GM20000 (cell line): ENCODE results near the gene CTBP1.

Experiments used
- DNase-seq: peaks from one replicate; pipeline ENCODE4 v3.0.0; 2012; ENCODE audit warnings: low spot score
- TF ChIP-seq, protein P1 (sequence below): IDR thresholded peaks from 2 replicates; pipeline ENCODE4 v1.5.1; 2012; ENCODE audit warnings: mild to moderate bottlenecking, control low read depth; ENCODE audit errors: extremely low read depth, missing control alignments

CTBP1 gene

DNA sequence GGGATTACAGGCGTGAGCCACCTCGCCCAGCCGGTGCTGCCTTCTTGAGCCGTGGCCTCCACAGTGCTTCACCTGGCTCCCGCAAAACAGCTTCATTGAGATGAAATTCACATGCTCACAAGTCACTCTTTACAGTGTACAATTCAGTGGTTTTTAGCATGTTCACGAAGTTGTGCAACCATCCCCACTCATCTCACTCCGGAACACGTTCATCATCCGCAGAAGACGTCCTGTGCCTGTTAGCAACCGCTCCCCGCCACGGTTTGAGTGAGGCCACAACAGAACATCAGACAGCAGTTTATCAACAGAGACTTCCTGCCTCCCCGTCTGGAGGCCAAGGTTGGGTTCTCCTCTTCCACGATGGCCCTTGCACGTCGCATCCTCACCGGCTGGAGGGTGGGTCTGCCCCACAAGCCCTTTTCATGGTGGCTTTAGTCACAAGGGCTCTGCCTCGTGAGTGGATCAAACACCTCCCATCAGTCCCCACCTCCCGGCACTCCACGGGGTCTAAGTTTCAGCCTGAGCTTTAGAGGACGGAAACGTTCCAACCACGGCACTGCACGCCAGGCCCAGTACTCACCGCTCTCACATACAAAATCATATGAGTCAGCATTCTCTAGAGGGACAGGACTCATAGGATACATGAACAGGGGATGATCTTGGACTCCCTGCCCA, 46.9 kb downstream of the CTBP1 start:
- TF ChIP-seq, protein P1, sequence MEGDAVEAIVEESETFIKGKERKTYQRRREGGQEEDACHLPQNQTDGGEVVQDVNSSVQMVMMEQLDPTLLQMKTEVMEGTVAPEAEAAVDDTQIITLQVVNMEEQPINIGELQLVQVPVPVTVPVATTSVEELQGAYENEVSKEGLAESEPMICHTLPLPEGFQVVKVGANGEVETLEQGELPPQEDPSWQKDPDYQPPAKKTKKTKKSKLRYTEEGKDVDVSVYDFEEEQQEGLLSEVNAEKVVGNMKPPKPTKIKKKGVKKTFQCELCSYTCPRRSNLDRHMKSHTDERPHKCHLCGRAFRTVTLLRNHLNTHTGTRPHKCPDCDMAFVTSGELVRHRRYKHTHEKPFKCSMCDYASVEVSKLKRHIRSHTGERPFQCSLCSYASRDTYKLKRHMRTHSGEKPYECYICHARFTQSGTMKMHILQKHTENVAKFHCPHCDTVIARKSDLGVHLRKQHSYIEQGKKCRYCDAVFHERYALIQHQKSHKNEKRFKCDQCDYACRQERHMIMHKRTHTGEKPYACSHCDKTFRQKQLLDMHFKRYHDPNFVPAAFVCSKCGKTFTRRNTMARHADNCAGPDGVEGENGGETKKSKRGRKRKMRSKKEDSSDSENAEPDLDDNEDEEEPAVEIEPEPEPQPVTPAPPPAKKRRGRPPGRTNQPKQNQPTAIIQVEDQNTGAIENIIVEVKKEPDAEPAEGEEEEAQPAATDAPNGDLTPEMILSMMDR: no peak
- DNase-seq: peak; percentile 72

GRCh38 chr4:1200425-1201035, 48.4 kb downstream of the CTBP1 start:
- TF ChIP-seq, protein P1: no peak
- DNase-seq: no peak

GRCh38 chr4:1199556-1200331, 49.2 kb downstream of the CTBP1 start:
- TF ChIP-seq, protein P1: no peak
- DNase-seq: no peak

DNA sequence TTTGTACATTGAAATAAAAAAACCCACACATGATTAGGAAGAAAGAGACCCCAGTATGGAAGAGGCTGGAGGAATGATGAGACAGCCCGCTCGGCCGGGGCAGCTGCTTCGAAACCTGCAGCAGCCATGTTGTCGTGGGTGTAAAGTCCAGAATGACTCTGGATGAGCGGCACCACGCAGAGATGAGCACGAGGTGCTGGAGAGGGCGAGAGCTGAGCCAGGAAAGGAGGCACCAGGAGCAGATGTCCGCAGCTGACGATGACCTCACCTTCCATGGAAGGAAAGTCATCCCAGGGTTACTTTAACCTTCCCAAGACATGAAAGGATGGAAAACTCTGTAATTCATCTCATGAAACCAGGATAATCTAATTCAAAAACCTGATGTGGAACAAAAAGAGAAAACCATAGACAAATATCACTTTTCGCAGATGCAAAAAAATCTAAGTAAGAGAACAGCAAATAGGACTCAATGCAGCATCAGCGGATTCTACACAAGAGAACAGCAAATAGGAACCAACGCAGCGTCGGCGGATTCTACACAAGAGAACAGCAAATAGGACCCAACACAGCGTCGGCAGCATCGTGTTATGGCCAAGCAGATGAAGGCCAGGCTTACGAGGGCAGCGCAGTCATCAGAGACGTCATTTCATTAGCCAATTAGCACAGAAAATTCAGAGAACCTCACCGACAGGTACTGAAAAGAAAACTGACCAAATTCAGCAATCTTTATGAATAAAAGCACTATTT, 50.7 kb downstream of the CTBP1 start:
- no peak for DNase-seq
- TF ChIP-seq, protein P1: no peak

- DNase-seq: no peak
- TF ChIP-seq, protein P1: no peak
These were observed 52.3 kb downstream of the CTBP1 start for GRCh38 chr4:1196421-1197183.

DNA sequence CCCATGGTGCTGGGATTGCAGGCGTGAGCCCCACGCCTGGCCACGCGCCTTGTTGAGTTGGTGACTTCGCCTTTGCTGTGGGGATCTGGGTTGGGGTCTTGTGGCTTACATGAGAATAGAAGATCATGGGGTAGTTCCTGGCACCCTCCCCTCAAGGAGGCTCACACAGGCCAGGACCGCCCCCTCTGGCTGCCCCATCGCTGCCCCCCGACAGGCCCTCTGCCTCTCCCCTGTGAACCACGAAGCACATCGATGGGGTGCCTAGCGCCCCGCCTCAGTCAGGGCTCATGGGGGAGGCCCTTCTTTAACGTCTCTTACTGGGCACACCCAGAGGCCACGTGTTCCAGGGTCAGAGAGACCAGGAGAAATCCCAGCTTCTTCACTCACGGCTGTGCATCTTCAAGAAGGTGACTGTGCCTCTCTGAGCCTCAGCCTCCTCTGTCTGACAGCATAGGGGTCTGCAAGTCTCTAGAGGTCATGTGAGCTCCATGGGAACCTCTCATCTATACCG, 53.0 kb downstream of the CTBP1 start:
- TF ChIP-seq, protein P1: no peak
- DNase-seq: no peak
